Measurements from ENCODE around the gene VMP1. TPM values are rescaled to one million over a fixed set of nuclear protein-coding genes. Genes with fewer than 3 reads are reported as not detected.
"Not testable (repeated sequence)": the region's sequence is repeated elsewhere in the genome, so short reads cannot be mapped to it uniquely, and the experiment has no call there.

Gene VMP1
- total and polyA plus RNA-seq, 4 donors = 92.5 to 249 (median 157) TPM

GRCh38 chr17:59826706-59827453 lies 119.4 kb downstream of the VMP1 start:
- H3K27me3 ChIP-seq (ENCODE audit: control insufficient read depth in 3 of 3, insufficient read depth in 3 of 3, low read length in 2 of 3) = no peaks in the 10 kb centered on the region
- H3K27ac ChIP-seq (ENCODE audit: low read depth in 1 of 2, low read length in 1 of 2) = peak overlapping the region in 1 of 2 donors; percentile 24
- ATAC-seq (ENCODE audit: insufficient read depth, low FRiP score) (no peak), DNase-seq (no peak)
- H3K9me3 ChIP-seq (ENCODE audit: control insufficient read depth in 4 of 4, insufficient read depth in 3 of 4, low read length in 3 of 4) = no peaks in the 10 kb centered on the region
- no peak for TF ChIP-seq CTCF (IDR thresholded peaks at IDR 0.05; ENCODE audit: control extremely low read depth, extremely low read depth)
- no peak overlapping the region for H3K4me3 ChIP-seq
- peaks cover 1 to 41% (median 18%) of the 10 kb centered on the region in 5 donors for H3K4me1 ChIP-seq (ENCODE audit: control insufficient read depth in 5 of 5, insufficient read depth in 5 of 5, low read length in 5 of 5)
- 91% methylated on average over 4 of the region's 4 CpGs for WGBS, 2 donors
- no peak overlapping the region for H3K9ac ChIP-seq (ENCODE audit: insufficient read depth in 1 of 2, low read length in 2 of 2)
- H3K36me3 ChIP-seq (ENCODE audit: control insufficient read depth in 4 of 4, insufficient read depth in 4 of 4, low read length in 4 of 4) = peaks cover 0 to 4% (median 0%) of the 10 kb centered on the region in 4 donors

GRCh38 chr17:59827721-59828477 lies 120.4 kb downstream of the VMP1 start:
- 72 to 73% methylated on average over 5 of the region's 5 CpGs for WGBS, 2 donors
- Histone ChIP-seq H3K9ac (ENCODE audit: insufficient read depth in 1 of 2, low read length in 2 of 2) (no peak overlapping the region), H3K36me3 (ENCODE audit: control insufficient read depth in 4 of 4, insufficient read depth in 4 of 4, low read length in 4 of 4) (peaks cover 0 to under 1% (median 0%) of the 10 kb centered on the region in 4 donors), H3K27ac (ENCODE audit: low read depth in 1 of 2, low read length in 1 of 2) (peak overlapping the region in 1 of 2 donors; percentile 47), H3K4me1 (ENCODE audit: control insufficient read depth in 5 of 5, insufficient read depth in 5 of 5, low read length in 5 of 5) (peaks cover 3 to 41% (median 18%) of the 10 kb centered on the region in 5 donors), H3K9me3 (ENCODE audit: control insufficient read depth in 4 of 4, insufficient read depth in 3 of 4, low read length in 3 of 4) (no peaks in the 10 kb centered on the region), H3K27me3 (ENCODE audit: control insufficient read depth in 3 of 3, insufficient read depth in 3 of 3, low read length in 2 of 3) (no peaks in the 10 kb centered on the region), H3K4me3 (no peak overlapping the region)
- no peak for TF ChIP-seq CTCF (IDR thresholded peaks at IDR 0.05; ENCODE audit: control extremely low read depth, extremely low read depth)
- ATAC-seq (ENCODE audit: insufficient read depth, low FRiP score) (no peak), DNase-seq (peak in 2 of 3 donors; percentile 47 to 54)

DNA sequence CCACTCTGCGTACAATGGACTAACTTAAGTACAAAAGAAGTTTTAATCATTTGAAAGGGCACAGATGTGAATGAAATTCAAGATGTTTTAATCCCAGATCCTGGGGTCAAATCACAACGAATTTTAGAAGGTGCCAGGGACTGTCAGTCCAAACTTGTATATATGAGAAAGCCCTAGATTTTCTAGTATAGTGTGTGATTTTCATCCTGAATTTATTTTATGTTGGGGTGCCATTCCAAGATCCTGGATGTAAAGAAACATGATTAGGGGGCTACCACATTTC lies 121.0 kb downstream of the VMP1 start:
- Histone ChIP-seq H3K36me3 (ENCODE audit: control insufficient read depth in 4 of 4, insufficient read depth in 4 of 4, low read length in 4 of 4) (no peaks in the 10 kb centered on the region), H3K4me3 (no peak overlapping the region), H3K9ac (ENCODE audit: insufficient read depth in 1 of 2, low read length in 2 of 2) (no peak overlapping the region), H3K27me3 (ENCODE audit: control insufficient read depth in 3 of 3, insufficient read depth in 3 of 3, low read length in 2 of 3) (no peaks in the 10 kb centered on the region), H3K27ac (ENCODE audit: low read depth in 1 of 2, low read length in 1 of 2) (peak overlapping the region in 1 of 2 donors; percentile 47), H3K4me1 (ENCODE audit: control insufficient read depth in 5 of 5, insufficient read depth in 5 of 5, low read length in 5 of 5) (peaks cover 3 to 41% (median 18%) of the 10 kb centered on the region in 5 donors), H3K9me3 (ENCODE audit: control insufficient read depth in 4 of 4, insufficient read depth in 3 of 4, low read length in 3 of 4) (no peaks in the 10 kb centered on the region)
- WGBS, 2 donors = 71 to 73% methylated on average over 2 of the region's 2 CpGs
- no peak for ATAC-seq (ENCODE audit: insufficient read depth, low FRiP score)
- no peak for TF ChIP-seq CTCF (IDR thresholded peaks at IDR 0.05; ENCODE audit: control extremely low read depth, extremely low read depth)
- DNase-seq = no peak

DNA sequence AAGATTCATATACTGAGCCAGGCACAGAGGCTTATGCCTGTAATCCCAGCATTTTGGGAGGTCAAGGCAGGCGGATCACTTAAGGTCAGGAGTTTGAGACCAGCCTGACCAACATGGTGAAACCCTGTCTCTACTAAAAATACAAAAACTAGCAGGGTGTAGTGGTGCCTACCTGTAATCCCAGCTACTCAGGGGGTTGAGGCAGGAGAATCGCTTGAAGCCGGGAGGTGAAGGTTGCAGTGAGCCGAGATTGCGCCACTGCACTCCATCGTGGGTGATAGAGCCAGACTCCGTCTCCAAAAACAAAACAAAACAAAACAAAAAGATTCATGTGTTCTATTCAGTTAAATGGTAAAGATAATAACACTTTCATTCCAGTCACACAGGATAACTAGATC lies 121.4 kb downstream of the VMP1 start:
- peaks cover 3 to 41% (median 18%) of the 10 kb centered on the region in 5 donors for H3K4me1 ChIP-seq (ENCODE audit: control insufficient read depth in 5 of 5, insufficient read depth in 5 of 5, low read length in 5 of 5)
- H3K27ac ChIP-seq (ENCODE audit: low read depth in 1 of 2, low read length in 1 of 2) = peak overlapping the region; percentile 47 to 51
- DNase-seq; H3K4me3 ChIP-seq; ATAC-seq (ENCODE audit: insufficient read depth, low FRiP score); H3K36me3 ChIP-seq (ENCODE audit: control insufficient read depth in 4 of 4, insufficient read depth in 4 of 4, low read length in 4 of 4); H3K9me3 ChIP-seq (ENCODE audit: control insufficient read depth in 4 of 4, insufficient read depth in 3 of 4, low read length in 3 of 4); H3K27me3 ChIP-seq (ENCODE audit: control insufficient read depth in 3 of 3, insufficient read depth in 3 of 3, low read length in 2 of 3): not testable (repeated sequence)
- 35 to 42% methylated on average over 7 of the region's 7 CpGs for WGBS, 2 donors
- H3K9ac ChIP-seq (ENCODE audit: insufficient read depth in 1 of 2, low read length in 2 of 2) = peak overlapping the region in 1 of 2 donors; percentile 67

Measured in lung (tissue), 12 donors.